Progenitor cell of endocrine pancreas (in vitro differentiated cells): ENCODE data around the gene PIP4K2C. TPM values are rescaled to one million over a fixed set of nuclear protein-coding genes. Genes with fewer than 3 reads are reported as not detected.

ENCODE experiments used
- DNase-seq: peaks from one replicate; pipeline ENCODE4 v3.0.0; 2021; ENCODE audit warnings: low spot score; ENCODE audit not compliant: unreplicated experiment
- H3K27ac Mint-ChIP-seq: 2 replicates; pipeline ENCODE4 v1.8.0; 2021; ENCODE audit warnings: mild to moderate bottlenecking, moderate library complexity, mixed read lengths
- H3K27me3 Mint-ChIP-seq: 2 replicates; pipeline ENCODE4 v1.8.0; 2021; ENCODE audit warnings: mixed read lengths
- H3K36me3 Mint-ChIP-seq: 2 replicates; pipeline ENCODE4 v1.8.0; 2022; ENCODE audit warnings: mixed read lengths; ENCODE audit not compliant: insufficient read depth
- H3K4me1 Mint-ChIP-seq: 2 replicates; pipeline ENCODE4 v1.8.0; 2021; ENCODE audit warnings: low read depth, mixed read lengths
- H3K4me3 Mint-ChIP-seq: 2 replicates; pipeline ENCODE4 v1.8.0; 2021; ENCODE audit warnings: low read depth, mild to moderate bottlenecking, moderate library complexity, mixed read lengths
- H3K9me3 Mint-ChIP-seq: 2 replicates; pipeline ENCODE4 v1.8.0; 2021; ENCODE audit warnings: low read depth, mixed read lengths
- CTCF ChIP-seq: fragments of 200-600 bp; sonication (generic); IDR thresholded peaks from one replicate; pipeline ENCODE4 v1.5.0; 2021; ENCODE audit warnings: antibody characterized with exemption, mild to moderate bottlenecking; ENCODE audit not compliant: unreplicated experiment
- long read RNA-seq: library from polyadenylated mRNA; unstranded; transcript quantifications from one replicate; pipeline ENCODE4 v2.0.0, GENCODE V29; 2020
- total RNA-seq: library from RNA; stranded (reverse); gene quantifications from 2 replicates; pipeline ENCODE4 v1.2.1, GENCODE V29; 2021

PIP4K2C gene
- total RNA-seq = 38.4 and 39.0 TPM in 2 replicates
- long read RNA-seq, transcript PIP4K2C-201 (10 exons, 2,924 nt) = major isoform, 176 of 214 reads
- long read RNA-seq, partial matches to known transcripts = 7 of 214 reads
- long read RNA-seq, other reads (novel, unspliced or antisense) = 27 of 214 reads

DNA sequence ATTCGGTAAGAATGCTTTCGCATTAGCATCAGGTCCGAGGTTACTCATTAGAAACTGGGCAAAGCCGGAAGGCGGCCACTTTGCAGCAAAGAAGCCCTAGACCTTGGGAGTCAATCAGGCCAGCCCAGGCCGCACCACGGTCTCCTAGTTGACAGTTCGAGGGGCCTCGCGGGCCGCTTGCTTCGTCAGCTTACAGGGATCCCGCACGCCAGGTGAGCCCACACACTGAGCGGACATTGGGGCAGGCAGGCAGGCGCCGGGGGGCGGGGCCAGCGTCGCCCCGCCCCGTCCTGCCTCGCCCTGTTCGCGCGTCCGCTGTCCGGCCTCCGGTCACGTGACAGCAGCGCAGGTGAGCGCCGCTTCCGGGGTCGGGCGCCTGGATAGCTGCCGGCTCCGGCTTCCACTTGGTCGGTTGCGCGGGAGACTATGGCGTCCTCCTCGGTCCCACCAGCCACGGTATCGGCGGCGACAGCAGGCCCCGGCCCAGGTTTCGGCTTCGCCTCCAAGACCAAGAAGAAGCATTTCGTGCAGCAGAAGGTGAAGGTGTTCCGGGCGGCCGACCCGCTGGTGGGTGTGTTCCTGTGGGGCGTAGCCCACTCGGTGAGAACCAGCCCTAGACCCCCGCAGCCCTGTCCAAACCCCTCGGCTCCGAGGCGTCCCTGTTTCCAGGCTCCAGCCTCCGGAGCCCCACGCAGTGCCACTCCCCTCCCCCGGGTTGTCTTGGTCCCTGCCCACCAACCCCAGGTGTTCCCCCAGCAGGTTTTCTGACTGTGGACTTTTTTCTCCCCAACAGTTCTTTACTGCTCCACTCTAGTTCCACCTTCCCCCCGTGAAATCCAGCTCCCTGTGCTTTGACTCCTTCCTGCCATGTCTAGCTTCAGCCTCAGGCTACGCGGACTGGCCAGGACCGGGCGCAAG is at the start of gene PIP4K2C:
TSS of gene PIP4K2C (plus strand) at position 329 of the 918 bp plus-strand sequence. CDS start at position 427, 98 bp downstream.
- peak; percentile 83 for DNase-seq
- Mint-ChIP-seq H3K9me3 (no peaks in the 10 kb centered on the region), H3K36me3 (peaks cover 5% of the 10 kb centered on the region), H3K4me1 (peaks cover 23% of the 10 kb centered on the region), H3K4me3 (peak within 1 kb of the TSS; percentile 94), H3K27me3 (peaks cover 3% of the 10 kb centered on the region), H3K27ac (peak within 1 kb of the TSS; percentile 97)
- TF ChIP-seq CTCF = no peak

- H3K4me1 Mint-ChIP-seq = peaks cover 23% of the 10 kb centered on the region
- no peak overlapping the region for H3K27ac Mint-ChIP-seq
- H3K4me3 Mint-ChIP-seq = no peak overlapping the region
- H3K9me3 Mint-ChIP-seq = no peaks in the 10 kb centered on the region
- H3K27me3 Mint-ChIP-seq = no peaks in the 10 kb centered on the region
- TF ChIP-seq CTCF = no peak
- peaks cover 11% of the 10 kb centered on the region for H3K36me3 Mint-ChIP-seq
- DNase-seq = no peak
Observed at GRCh38 chr12:57541717-57542116, 49.3 kb upstream of the PIP4K2C start.

DNA sequence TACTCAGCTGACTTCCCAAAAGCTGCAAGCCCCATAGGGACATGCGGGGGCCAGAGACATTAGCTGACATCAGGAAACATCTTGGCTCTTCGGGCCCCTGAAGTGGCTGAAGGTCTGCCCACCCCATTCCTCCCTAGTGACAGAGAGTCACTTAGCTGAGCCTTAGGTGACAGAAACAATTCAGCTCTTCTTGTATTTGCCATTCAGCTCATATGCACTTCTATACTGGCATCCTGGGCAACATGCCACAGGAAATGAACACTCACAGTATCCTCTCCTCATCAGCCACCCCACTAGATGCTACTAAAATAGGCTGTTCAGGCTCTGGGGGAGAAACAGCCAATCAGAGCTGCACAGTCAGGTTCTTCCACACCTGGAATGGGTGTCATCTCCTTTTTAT is 47.4 kb upstream of the PIP4K2C start:
- Mint-ChIP-seq H3K4me3 (no peak overlapping the region), H3K27me3 (peaks cover 15% of the 10 kb centered on the region)

DNA sequence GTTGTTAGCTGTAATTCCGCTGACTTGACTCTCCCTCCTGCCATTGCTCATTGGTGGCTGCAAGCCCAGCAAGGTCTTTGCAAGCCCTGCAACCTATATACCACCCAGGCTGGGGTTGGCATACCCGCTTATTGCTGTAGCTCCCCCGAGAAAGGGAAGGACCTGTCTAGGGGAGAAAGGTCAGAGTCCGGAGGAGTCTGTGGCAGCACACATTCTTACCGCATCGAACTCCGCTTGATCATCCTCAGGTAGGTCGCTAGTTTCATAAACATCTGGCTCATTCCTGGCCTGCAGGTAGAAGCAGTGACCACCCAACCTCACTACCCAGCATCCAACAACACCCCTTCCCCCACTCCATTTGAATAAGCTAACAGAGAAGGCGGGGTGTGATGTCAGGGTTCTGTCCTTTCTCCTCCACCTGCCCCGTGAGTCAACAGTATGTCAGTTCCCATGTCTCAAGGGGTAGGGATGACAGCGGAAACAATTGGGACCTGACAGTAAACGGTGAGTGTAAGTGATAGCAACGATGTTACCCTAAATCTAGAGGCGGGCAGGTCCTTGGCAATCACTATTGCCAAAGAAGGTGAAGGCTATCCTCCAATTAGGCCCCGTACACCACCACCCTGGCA is 45.1 kb upstream of the PIP4K2C start:
- no peaks in the 10 kb centered on the region for H3K9me3 Mint-ChIP-seq
- no peak for DNase-seq
- peaks cover 23% of the 10 kb centered on the region for H3K4me1 Mint-ChIP-seq
- TF ChIP-seq CTCF = no peak
- H3K27me3 Mint-ChIP-seq = peaks cover 36% of the 10 kb centered on the region
- H3K4me3 Mint-ChIP-seq = peak overlapping the region; percentile 92
- H3K36me3 Mint-ChIP-seq = peaks cover 3% of the 10 kb centered on the region
- peak overlapping the region; percentile 96 for H3K27ac Mint-ChIP-seq

More for the DNA sequence above, 47.4 kb upstream of the PIP4K2C start:
- Mint-ChIP-seq H3K9me3 (no peaks in the 10 kb centered on the region), H3K36me3 (peaks cover 9% of the 10 kb centered on the region), H3K27ac (no peak overlapping the region), H3K4me1 (peaks cover 26% of the 10 kb centered on the region)
- TF ChIP-seq CTCF = no peak
- DNase-seq = no peak
